NCI-H526 treated with DMSO at 0.1 percent for 48 hours (cell line): ENCODE measurements around the gene SHD.

Experiments used
- DNase-seq: peaks from one replicate; lab custom pipeline; 2025; lab: John Stamatoyannopoulos, UW

SHD gene

DNA sequence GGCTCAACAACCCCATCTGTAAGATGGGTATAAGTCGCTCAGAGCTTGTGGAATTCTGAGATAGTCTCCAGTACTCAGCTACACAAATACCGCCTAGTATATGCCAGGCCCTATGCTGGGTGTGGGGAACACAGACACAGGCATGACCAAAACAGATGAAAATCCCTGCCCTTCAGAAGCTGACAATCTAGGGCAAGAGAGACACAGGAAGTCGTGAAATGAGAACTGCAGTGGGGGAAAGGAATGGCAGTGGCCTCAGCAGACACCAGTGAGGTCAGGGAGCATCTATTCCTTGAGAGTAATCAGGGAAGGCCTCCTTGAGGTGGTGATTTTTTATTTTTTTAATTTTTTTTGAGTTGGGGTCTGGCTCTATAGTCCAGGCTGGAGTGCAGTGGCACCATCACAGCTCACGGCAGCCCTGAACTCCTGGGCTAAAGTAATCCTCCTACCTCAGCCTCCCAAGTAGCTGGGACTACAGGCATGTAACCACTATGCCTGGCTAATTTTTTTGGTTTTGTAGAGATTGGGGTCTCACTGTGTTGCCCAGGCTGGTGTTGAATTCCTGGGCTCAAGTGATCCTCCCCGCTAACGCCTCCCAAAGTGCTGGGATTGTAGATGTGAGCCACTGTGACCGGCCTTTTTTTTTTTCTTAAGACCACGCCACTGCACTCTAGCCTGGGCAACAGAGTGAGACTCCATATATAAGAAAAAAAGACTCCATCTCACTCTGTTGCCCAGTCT, 19.9 kb downstream of the SHD start:
- DNase-seq, result no peak

GRCh38 chr19:4300589-4300988, 21.5 kb downstream of the SHD start:
- DNase-seq, result no peak

DNA sequence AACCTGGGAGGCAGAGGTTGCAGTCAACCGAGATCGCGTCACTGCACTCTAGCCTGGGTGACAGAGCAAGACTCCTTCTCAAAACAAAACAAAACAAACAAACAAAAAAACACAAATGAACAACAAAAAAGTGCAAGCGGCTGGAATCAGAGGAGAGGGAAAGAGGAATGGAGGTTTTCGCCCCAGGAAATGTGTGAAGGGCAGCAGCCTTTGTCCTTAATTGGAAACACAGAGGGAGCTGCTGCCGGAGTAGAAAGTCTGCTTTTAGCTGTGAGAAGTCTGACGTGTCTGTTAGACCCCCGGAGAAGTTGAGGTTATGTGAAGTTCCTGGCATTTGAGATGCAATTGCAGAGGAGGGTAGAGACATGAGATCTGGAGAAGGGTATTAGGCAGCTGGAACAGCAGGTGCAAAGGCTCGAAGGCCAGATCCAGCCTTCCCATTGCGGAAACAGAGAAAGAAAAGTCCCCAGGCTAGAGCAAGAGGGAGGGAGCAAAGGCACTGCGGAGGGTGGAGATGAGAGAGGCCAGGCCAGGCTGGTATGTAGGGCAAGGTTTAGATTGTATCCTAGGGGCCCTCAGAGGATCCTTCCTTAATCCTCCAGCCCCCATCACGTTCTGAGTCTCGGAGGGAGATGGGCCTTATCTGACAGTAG, 22.6 kb downstream of the SHD start:
- no peak for DNase-seq

GRCh38 chr19:4302243-4302640, 23.2 kb downstream of the SHD start, which contains the start of gene TMIGD2:
Gene TMIGD2, minus strand, starts transcription at chr19:4302389. Its CDS starts 4 bp downstream, at chr19:4302385.
- DNase-seq, result no peak

DNA sequence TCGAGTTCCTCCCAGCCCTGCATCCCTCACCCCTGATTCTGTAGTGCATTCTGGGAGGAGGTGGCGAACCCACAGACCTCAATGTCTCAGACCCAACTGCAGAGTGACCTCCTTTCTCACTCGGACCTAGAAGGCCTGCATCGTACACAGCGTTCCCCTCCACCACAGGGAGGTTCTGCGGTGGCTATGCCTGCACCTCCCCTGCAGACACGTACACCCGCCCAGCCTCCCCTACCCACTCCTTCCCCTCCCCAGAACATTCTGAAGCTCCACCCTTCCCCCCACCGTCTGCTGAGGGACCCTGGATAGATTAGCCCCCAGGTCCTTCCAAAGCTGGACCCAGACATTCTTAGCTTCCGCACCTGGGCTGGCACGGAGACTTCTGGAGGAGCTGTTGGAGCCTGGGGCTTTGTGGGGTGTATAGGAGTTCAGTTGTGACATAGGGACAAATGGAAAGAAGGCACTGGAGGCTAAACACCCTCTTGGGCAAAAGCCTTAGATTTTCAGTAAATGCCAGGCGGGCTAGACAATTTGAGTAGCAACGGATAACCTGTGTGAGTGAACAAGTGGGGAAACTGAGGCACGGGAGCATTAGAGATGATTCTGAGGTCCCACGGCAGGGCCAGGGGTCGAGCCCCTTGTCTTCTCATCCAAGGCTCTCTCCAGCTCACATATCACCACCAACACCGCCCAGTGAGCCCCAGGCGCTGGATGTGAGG, 24.9 kb downstream of the SHD start:
- DNase-seq, result no peak

DNA sequence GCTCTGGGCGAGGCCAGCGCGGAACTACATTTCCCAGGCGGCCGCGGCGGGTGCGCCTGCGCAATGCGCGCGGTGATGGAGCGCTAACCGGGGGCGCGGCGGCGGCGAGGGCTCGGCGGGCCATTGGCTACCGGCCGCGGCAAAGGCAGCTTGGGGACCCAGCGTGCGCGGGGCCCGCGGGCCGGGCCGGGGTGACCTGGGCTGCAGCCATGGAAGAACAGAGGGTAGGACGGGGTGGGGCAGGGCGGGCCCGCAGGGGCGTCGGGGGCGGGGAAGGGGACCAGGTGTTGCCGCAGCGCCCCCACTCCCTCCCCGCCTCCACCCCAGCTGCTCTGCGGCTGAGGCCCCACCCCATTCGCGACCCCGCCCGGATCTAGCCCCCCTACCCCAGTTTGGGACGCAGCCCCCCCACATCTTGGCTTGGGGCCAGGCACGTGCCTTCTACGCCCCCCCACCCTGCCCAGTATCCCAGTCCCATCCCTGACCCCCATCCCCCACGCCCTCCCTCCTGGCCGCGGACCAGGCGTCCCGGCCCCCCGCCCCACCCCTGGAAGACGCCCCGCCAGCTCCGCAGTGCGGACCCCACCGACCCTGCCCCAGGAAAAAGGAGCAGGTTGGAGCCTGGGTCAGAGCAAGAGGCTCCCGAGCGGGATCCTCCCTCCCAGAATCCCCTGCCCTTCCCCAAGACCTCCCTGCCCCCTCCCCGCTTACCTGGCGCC, 25.6 kb downstream of the SHD start, which contains the start of gene FSD1:
FSD1 (plus strand) TSS at position 61 of the 719 bp plus-strand sequence; CDS start at position 210, 149 bp downstream.
- peak; percentile 28 for DNase-seq

DNA sequence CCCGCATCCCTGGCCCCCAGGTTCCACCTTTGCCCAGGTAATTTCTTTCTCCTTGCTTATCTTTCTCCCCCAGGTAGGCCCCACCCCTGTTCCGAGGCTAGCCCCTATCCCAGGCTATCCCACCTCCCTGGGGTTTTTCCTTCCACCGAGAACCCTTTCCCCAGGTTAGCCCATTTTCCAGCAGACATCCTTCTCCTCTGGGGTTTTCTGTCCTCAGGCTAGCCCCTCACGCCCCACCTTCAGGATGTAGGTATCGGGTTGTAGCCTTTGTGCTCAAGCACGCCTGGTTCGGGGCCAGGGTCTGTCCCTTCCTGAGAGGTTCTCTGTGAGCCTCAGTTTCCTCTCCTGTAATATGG, 26.2 kb downstream of the SHD start:
- DNase-seq, result no peak

GRCh38 chr19:4305659-4306058, 26.6 kb downstream of the SHD start:
- no peak for DNase-seq

DNA sequence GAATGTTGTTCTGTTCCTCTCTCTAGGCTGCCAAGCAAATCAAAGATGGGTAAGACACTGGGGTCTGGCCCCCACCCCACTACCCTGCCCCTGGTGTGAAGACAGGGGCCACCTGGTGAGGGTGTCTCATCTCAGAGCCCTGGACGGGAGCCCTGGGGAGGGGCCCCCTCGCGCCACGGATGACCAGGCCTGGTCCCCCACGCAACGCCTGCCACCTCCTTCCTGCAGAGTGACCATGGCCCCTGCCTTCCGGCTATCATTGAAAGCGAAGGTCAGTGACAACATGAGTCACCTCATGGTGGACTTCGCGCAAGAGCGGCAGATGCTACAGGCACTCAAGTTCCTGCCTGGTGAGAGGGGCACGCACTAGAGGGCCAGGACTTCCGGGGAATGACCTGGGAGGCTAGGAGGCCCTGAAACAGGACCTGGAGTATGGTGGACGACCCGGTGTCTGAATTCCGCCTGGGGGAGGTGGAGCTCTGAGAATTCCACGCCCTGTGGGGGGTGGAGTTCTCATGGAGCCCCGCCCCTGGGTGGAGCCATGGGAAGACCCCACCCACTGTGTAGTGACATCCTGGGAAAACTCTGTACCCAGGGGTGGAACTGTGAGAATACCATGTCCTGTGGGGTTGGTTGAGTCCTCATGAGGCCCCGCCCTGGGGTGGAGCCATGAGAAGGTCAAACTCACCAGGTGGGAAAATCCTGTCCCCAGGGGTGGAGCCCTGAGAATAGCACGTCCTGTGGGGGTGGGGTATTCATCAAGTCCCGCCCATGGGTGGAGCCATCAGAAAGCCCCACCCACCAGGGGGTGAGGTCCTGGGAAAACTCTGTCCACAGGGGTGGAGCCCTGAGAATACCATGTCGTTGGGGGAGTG, 31.4 kb downstream of the SHD start:
- no peak for DNase-seq

- DNase-seq, result no peak
Measured at GRCh38 chr19:4313847-4314490, 34.9 kb downstream of the SHD start.

DNA sequence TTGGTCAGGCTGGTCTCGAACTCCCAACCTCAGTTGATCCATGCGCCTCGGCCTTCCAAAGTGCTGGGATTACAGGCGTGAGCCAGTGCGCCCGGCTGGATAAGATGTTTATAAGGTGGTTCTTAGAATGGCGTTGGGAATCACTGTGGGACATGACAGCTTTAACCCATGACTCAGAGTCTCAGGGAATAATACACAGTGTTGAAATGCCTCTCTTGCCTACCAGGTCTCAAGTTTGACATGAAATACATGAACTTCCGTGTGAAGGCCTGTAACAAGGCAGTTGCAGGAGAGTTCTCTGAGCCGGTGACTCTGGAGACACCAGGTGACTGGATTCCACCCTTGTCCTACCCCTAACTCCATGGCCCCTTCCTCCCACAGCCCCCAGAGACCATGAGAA, 37.9 kb downstream of the SHD start:
- no peak for DNase-seq

- no peak for DNase-seq
Measured at GRCh38 chr19:4318460-4318859, 39.4 kb downstream of the SHD start.

GRCh38 chr19:4319067-4319718, 40.1 kb downstream of the SHD start:
- no peak for DNase-seq

- DNase-seq, result no peak
Measured at GRCh38 chr19:4320419-4320818, 41.4 kb downstream of the SHD start.

GRCh38 chr19:4322942-4323665, 44.0 kb downstream of the SHD start:
- DNase-seq, result no peak

- no peak for DNase-seq
Measured at GRCh38 chr19:4323692-4324091, 44.6 kb downstream of the SHD start.

DNA sequence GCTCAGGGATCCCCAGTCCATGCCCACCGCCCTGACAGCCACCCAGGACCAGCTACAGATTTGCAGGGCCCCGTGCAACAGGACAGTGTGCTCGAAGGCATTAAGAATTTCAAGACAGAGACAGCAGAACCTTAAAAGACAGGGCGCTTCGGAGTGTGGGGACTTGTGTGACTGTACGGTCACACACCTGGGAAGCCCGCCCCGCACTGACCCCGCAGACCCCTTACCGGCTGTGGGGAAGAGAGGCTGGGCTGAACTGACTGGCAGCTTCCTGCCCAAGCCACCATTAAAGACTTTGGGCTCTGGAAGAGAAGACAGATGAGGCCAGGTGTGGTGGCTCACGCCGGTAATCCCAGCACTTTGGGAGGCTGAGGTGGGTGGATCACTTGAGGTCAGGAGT, 45.2 kb downstream of the SHD start:
- no peak for DNase-seq

DNA sequence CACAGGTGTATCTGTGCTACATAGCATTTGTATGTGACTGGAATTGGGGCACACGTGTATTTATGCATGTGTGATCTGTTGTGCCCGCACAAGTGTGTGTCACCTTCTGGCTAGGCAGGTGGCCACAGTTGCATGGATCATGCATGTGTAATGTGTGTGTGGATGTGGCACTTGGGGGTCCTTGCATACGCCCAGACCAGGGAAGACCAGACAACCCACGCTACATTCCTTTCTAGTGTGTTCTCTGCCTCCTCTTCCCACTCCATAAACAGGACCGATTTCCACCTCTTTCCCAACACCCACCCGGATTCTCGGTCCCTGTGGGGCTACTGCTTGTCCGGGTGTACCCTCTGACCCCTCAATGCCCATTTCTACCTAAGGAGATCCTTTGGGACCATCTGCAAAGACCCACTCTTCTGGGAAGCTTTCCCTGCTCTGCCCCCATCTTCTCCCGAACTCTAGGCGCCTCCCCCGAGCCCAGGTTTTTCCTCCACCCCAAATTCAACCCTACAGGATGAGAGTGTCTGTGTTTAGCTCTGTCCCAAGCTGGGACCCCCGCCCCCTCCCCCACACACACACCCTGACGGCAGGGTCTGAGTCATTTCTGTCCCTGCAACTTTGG, 47.3 kb downstream of the SHD start:
- DNase-seq, result no peak

GRCh38 chr19:4326837-4327251, 47.8 kb downstream of the SHD start:
- no peak for DNase-seq
